GM12872 (cell line): ENCODE measurements around the gene MNT.

Experiments
- TF ChIP-seq, protein P1 (sequence below): IDR thresholded peaks from 3 replicates; pipeline ENCODE4 v1.5.1; 2011; ENCODE audit warnings: low read depth, mild to moderate bottlenecking, low read length, moderate library complexity; ENCODE audit not compliant: insufficient read depth

The MNT gene

DNA sequence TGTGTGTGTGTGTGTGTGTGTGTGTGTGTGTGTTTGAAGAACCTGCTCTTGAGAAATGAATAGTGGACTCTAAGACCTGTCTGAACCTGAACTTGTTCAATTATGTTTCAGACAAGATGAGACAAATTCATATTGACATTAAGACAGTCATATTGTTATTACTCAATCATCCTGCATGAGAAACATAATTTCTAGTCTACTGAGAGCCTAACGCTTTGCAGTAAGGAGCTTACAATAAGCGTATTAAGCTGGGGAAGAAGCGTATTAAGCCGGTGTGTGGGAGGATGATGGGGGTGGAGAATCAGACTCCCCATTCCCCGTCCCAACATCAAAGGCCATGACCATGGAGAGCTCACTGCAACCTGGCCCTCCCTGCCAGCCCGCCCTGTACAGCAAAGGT is 22.4 kb upstream of the MNT start:
- TF ChIP-seq, protein P1, sequence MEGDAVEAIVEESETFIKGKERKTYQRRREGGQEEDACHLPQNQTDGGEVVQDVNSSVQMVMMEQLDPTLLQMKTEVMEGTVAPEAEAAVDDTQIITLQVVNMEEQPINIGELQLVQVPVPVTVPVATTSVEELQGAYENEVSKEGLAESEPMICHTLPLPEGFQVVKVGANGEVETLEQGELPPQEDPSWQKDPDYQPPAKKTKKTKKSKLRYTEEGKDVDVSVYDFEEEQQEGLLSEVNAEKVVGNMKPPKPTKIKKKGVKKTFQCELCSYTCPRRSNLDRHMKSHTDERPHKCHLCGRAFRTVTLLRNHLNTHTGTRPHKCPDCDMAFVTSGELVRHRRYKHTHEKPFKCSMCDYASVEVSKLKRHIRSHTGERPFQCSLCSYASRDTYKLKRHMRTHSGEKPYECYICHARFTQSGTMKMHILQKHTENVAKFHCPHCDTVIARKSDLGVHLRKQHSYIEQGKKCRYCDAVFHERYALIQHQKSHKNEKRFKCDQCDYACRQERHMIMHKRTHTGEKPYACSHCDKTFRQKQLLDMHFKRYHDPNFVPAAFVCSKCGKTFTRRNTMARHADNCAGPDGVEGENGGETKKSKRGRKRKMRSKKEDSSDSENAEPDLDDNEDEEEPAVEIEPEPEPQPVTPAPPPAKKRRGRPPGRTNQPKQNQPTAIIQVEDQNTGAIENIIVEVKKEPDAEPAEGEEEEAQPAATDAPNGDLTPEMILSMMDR: no peak

DNA sequence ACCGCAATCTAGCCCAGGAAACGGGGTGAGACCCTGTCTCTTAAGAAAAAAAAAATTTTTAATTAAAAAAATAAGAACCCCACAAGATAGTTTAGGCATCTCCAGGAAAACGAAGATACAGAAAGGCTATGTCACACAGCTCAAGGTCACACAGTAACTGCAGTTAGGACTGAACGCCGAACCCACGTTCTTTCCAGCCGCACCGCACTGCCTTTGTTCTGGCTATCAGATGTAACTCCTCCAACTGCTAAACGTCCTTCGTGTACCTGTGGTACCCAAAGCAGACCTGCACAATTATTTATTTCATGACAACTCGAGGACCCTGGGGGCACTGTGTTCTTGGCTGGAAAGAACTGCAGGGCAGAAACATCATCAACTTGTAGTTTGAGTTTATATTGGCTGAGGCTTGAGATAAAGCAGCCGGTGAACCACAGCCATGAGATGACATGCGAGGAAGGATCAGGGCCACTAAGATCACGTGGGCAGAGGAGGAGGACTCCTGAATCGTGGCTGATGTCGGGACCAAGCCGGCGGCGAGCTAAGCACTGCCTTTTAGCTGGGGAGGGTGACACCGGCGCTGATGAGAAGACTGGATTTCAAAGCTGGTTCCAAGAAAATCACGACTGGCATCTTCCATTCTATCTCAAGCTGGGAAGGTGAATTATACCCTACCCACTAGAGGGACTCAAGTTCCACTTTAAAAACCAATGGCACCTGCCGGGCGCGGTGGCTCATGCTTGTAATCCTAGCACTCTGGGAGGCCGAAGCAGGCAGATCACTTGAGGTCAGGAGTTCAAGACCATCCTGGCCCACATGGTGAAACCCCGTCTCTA is 20.7 kb upstream of the MNT start:
- TF ChIP-seq, protein P1: no peak

DNA sequence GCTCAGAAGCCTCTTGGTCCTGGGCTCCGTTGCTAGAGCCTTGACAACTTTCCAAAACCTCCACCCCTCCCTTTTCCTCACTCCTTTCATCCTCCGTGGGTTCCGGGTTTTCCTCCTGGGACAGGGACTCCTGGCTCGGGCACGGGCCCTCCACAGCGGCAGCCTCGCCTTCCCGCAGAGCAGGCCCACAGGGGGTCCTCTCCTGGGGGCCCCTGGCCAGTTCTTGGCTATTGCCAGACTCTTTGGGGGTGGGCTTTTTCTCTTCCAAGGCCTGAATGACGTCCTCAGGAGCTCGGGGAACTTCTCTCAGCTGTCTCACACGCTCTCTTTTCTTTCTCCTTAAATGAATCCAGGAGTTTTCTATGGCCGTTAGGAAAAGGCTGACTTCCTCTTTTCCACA is 19.3 kb upstream of the MNT start:
- TF ChIP-seq, protein P1: no peak

DNA sequence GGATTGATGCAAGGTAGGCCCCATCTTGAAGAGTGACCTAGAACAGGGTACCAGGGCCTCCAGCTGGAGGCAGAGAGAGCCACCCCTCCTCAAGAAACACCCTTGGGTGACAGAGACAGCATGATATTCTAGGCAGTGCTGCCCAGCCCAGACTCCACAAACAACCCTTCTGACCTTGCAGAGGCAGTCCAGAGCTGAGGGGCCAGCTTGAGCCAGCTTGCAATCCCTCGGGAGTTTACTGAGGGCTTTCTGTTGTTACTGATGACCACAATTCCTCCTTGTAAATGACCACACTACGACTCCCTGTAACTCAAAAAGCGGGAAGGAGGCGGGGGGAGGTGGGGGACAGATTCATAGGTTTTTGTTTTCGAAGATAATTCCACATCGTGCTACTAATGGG is 18.6 kb upstream of the MNT start:
- TF ChIP-seq, protein P1: no peak

DNA sequence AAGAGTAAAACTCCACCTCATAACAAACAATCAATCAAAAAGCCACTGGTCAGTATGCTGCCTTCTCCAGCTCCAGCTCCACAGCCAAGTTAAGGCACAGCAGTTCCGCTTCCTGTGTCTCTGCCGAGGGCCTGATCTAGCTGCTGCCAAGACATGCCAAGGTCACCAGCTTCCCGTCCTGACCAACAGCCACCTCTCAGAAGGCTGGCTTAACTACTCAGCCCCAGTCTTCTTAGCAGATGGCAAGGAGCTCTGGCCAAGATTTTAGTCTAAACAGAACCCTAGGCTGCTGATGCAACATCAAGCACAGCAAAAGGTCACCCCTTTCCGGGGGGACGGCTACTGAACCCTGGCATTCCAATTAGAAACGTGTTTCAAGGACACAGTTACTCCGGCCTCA is 17.7 kb upstream of the MNT start:
- TF ChIP-seq, protein P1: no peak

DNA sequence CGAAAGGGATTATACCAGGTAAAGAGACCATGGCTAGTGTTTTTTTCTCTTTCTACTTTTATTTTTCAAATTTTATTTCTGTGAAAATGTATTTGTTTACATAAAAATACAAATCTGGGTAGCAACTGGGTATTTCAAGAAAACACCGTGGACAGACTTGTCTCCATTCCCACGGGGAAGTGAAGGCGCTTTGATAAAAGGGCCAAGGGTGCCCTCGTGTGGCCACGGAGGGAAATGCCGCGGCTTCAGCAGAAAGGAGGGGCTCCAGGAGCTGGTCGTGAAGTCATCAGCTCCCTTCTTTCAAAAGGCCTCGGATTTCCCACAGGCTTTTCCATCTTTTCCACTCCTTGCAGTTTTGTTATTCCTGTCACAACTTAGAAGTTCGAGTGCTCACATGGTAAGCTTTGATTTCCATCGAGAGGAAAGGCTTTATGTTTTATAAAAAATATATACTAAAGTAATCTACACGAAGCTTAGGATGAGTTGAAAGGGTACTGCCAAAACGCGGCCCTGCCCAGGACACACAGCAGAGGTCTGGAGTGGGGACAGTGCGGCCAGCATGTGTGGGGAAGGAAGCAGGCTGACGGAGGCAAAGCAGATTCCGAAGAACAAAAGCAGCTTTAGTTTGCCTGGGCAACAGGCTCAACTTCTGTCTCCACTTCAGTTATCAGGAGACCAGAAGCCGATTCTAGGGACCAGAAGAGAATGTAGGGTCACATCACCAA is 15.3 kb upstream of the MNT start:
- TF ChIP-seq, protein P1: peak; percentile 94

DNA sequence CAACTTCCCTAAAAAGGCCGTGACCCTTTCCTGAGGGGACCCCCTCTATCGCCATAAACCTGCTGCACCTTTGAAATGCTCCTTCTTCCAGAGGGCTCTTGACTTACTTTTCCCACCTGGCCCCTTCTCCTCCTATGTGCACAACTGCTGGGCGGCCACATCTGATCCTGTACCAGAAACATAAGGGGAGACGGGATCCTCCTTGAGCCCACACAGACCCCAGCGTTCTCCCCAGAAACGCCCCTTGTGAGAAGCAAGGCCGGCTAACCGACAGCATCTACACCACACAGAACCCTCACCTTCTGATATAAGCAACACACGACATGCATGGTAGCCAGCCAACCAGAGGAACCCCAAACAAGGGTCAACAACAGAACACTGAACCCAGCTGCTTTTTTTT is 14.2 kb upstream of the MNT start:
- TF ChIP-seq, protein P1: no peak
